HEK293 (cell line): ENCODE data around the gene FAM234B.

ENCODE experiments used
- CTCF ChIA-PET: fragments of 350-600 bp; formaldehyde crosslinking; extraction: SDS; loops from one replicate; lab custom pipeline; 2021; ENCODE audit warnings: antibody characterized with exemption; lab: Yijun Ruan, JAX
- POLR2A ChIA-PET: fragments of 300-600 bp; formaldehyde crosslinking; extraction: SDS; loops from one replicate; lab custom pipeline; 2020; ENCODE audit warnings: antibody characterized with exemption, inconsistent platforms; lab: Yijun Ruan, JAX
- H3K27ac ChIP-seq: fragments of 200-500 bp; sonication (Bioruptor generic); 2 replicates; pipeline ENCODE4 v1.5.1; 2014; ENCODE audit warnings: low read depth, low read length, control low read depth, inconsistent platforms; ENCODE audit errors: extremely low read depth
- H3K36me3 ChIP-seq, 2 experiments: fragments of 200-500 bp in 1 of 2; sonication (Bioruptor generic) in 1 of 2; 1 replicate in 1 of 2; 2 replicates in 1 of 2; pipeline ENCODE4 v1.5.1; 2014 to 2017; ENCODE audit warnings: inconsistent platforms in 2 of 2, low read length in 2 of 2; ENCODE audit not compliant: control insufficient read depth in 2 of 2, insufficient read depth in 1 of 2
- H3K4me1 ChIP-seq: fragments of 200-500 bp; sonication (Bioruptor generic); 2 replicates; pipeline ENCODE4 v1.5.1; 2014; ENCODE audit warnings: mild to moderate bottlenecking, low read length, inconsistent platforms; ENCODE audit not compliant: control insufficient read depth, insufficient read depth
- H3K4me3 ChIP-seq: 2 replicates; pipeline ENCODE4 v1.5.1; 2011; ENCODE audit warnings: low read depth, mild to moderate bottlenecking, control low read depth, low read length, moderate library complexity
- H3K9me3 ChIP-seq: fragments of 200-500 bp; sonication (Bioruptor generic); 2 replicates; pipeline ENCODE4 v1.5.1; 2014; ENCODE audit warnings: low read depth, low read length, inconsistent platforms; ENCODE audit not compliant: control insufficient read depth, insufficient read depth
- KLF1 ChIP-seq: fragments of 450-650 bp; formaldehyde crosslinking; IDR thresholded peaks from 2 replicates; pipeline ENCODE4 v1.5.1; 2016; ENCODE audit warnings: missing biosample characterization, missing genetic modification characterization
- KLF7 ChIP-seq: fragments of 450-650 bp; formaldehyde crosslinking; IDR thresholded peaks from 2 replicates; pipeline ENCODE4 v1.5.1; 2016; ENCODE audit warnings: missing biosample characterization, missing genetic modification characterization, borderline replicate concordance
- ZBTB1 ChIP-seq: fragments of 450-650 bp; formaldehyde crosslinking; IDR thresholded peaks from 2 replicates; pipeline ENCODE4 v1.5.1; 2016; ENCODE audit warnings: missing biosample characterization, missing genetic modification characterization
- ZBTB20 ChIP-seq: fragments of 450-650 bp; formaldehyde crosslinking; IDR thresholded peaks from 2 replicates; pipeline ENCODE4 v1.5.1; 2016; ENCODE audit warnings: missing biosample characterization, missing genetic modification characterization
- ZBTB7A ChIP-seq: fragments of 450-650 bp; formaldehyde crosslinking; IDR thresholded peaks from 2 replicates; pipeline ENCODE4 v1.5.1; 2016; ENCODE audit warnings: low read depth, missing biosample characterization, missing genetic modification characterization
- ZIC2 ChIP-seq: fragments of 450-650 bp; formaldehyde crosslinking; IDR thresholded peaks from 2 replicates; pipeline ENCODE4 v1.5.1; 2016; ENCODE audit warnings: missing biosample characterization, missing genetic modification characterization
- ZNF184 ChIP-seq: fragments of 450-650 bp; IDR thresholded peaks from 2 replicates; pipeline ENCODE4 v1.5.1; 2018; ENCODE audit warnings: missing biosample characterization, mild to moderate bottlenecking, missing genetic modification characterization
- ZNF211 ChIP-seq: fragments of 450-650 bp; formaldehyde crosslinking; IDR thresholded peaks from 2 replicates; pipeline ENCODE4 v1.5.1; 2016; ENCODE audit warnings: low read depth, missing biosample characterization, missing genetic modification characterization
- ZNF433 ChIP-seq: fragments of 450-650 bp; formaldehyde crosslinking; IDR thresholded peaks from 2 replicates; pipeline ENCODE4 v1.5.1; 2016; ENCODE audit warnings: missing biosample characterization, missing genetic modification characterization, low read depth
- ZNF501 ChIP-seq: fragments of 450-650 bp; formaldehyde crosslinking; IDR thresholded peaks from 2 replicates; pipeline ENCODE4 v1.5.1; 2016; ENCODE audit warnings: missing biosample characterization, missing genetic modification characterization
- ZNF670 ChIP-seq: fragments of 450-650 bp; formaldehyde crosslinking; IDR thresholded peaks from 2 replicates; pipeline ENCODE4 v1.5.1; 2016; ENCODE audit warnings: missing biosample characterization, missing genetic modification characterization, low read depth
- TF ChIP-seq, protein P1 (sequence below): sonication (generic); formaldehyde crosslinking; IDR thresholded peaks from 2 replicates; pipeline ENCODE4 v1.8.1; 2022; ENCODE audit warnings: mild to moderate bottlenecking, moderate library complexity, missing genetic modification reagents
- TF ChIP-seq, protein P2 (sequence below): fragments of 450-650 bp; formaldehyde crosslinking; IDR thresholded peaks from 2 replicates; pipeline ENCODE4 v1.5.1; 2016; ENCODE audit warnings: missing biosample characterization, missing genetic modification characterization
- TF ChIP-seq, protein P3 (sequence below): fragments of 450-650 bp; formaldehyde crosslinking; IDR thresholded peaks from 2 replicates; pipeline ENCODE4 v1.5.1; 2016; ENCODE audit warnings: missing biosample characterization, missing genetic modification characterization
- TF ChIP-seq, protein P4 (sequence below): fragments of 450-650 bp; formaldehyde crosslinking; conservative IDR thresholded peaks from 2 replicates; pipeline ENCODE4 v1.5.1; 2016; ENCODE audit warnings: low read depth, missing biosample characterization, missing genetic modification characterization

FAM234B gene

DNA sequence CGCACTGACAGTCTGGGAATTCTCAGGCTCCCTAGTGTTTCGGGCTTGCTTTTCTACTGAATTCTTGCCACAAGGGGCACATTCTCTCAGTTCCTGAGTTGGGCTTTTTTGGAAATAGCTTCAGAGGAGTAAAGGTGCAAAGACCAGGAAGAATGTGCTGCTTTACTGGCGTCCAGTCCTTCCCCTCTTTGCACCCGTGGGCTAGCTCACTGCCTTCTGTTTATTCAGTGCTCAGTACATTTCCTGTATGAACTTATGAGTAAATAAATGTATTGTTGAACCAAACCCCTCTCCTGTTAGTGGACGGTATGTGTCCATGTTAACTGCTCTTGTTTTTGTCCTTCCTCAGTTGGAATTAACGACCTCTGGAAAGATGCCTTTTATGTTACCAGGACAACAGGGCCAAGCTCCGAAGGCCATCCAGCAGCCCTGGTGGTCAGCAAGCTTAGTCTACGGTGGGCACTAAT, 35.3 kb downstream of the FAM234B start (continued):
- TF ChIP-seq ZIC2 (tag by site-specific recombination) (no peak), ZNF211 (tag by site-specific recombination) (no peak), ZNF433 (tag by site-specific recombination) (no peak), ZNF501 (tag by site-specific recombination) (no peak)
- TF ChIP-seq, protein P1, sequence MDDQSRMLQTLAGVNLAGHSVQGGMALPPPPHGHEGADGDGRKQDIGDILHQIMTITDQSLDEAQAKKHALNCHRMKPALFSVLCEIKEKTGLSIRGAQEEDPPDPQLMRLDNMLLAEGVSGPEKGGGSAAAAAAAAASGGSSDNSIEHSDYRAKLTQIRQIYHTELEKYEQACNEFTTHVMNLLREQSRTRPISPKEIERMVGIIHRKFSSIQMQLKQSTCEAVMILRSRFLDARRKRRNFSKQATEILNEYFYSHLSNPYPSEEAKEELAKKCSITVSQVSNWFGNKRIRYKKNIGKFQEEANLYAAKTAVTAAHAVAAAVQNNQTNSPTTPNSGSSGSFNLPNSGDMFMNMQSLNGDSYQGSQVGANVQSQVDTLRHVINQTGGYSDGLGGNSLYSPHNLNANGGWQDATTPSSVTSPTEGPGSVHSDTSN: no peak
- TF ChIP-seq, protein P2, sequence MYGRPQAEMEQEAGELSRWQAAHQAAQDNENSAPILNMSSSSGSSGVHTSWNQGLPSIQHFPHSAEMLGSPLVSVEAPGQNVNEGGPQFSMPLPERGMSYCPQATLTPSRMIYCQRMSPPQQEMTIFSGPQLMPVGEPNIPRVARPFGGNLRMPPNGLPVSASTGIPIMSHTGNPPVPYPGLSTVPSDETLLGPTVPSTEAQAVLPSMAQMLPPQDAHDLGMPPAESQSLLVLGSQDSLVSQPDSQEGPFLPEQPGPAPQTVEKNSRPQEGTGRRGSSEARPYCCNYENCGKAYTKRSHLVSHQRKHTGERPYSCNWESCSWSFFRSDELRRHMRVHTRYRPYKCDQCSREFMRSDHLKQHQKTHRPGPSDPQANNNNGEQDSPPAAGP (tag by site-specific recombination): no peak
- TF ChIP-seq, protein P3, sequence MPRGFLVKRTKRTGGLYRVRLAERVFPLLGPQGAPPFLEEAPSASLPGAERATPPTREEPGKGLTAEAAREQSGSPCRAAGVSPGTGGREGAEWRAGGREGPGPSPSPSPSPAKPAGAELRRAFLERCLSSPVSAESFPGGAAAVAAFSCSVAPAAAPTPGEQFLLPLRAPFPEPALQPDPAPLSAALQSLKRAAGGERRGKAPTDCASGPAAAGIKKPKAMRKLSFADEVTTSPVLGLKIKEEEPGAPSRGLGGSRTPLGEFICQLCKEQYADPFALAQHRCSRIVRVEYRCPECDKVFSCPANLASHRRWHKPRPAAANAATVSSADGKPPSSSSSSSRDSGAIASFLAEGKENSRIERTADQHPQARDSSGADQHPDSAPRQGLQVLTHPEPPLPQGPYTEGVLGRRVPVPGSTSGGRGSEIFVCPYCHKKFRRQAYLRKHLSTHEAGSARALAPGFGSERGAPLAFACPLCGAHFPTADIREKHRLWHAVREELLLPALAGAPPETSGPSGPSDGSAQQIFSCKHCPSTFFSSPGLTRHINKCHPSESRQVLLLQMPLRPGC (tag by site-specific recombination): no peak
- TF ChIP-seq, all 188 proteins: peak for 0

DNA sequence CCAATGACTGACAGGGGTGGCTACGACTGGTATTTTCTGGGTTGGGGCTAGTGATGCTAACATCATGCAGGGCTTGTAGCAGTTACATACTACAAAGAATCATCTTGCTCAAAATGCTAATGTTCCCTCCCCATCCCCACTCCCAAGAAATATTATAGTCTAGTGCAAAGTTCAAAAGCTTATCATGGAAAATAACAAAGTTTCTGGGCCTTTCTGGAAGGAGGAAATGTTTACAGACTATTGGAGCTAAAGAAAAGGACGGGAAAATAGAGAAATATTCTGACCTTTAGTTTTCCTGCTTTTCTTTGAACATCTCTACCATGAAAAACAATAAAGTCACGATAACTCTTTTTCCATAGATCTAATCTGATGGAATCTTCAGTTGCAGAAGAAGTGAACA, 36.1 kb downstream of the FAM234B start:
- H3K4me1 ChIP-seq: no peaks in the 10 kb centered on the region
- no peak overlapping the region for H3K27ac ChIP-seq
- POLR2A ChIA-PET: no interaction called here
- CTCF ChIA-PET: no interaction called here
- H3K9me3 ChIP-seq: no peaks in the 10 kb centered on the region
- TF ChIP-seq ZNF184 (tag by site-specific recombination): no peak
- no peak for TF ChIP-seq ZBTB1 (tag by site-specific recombination)
- TF ChIP-seq, protein P4, sequence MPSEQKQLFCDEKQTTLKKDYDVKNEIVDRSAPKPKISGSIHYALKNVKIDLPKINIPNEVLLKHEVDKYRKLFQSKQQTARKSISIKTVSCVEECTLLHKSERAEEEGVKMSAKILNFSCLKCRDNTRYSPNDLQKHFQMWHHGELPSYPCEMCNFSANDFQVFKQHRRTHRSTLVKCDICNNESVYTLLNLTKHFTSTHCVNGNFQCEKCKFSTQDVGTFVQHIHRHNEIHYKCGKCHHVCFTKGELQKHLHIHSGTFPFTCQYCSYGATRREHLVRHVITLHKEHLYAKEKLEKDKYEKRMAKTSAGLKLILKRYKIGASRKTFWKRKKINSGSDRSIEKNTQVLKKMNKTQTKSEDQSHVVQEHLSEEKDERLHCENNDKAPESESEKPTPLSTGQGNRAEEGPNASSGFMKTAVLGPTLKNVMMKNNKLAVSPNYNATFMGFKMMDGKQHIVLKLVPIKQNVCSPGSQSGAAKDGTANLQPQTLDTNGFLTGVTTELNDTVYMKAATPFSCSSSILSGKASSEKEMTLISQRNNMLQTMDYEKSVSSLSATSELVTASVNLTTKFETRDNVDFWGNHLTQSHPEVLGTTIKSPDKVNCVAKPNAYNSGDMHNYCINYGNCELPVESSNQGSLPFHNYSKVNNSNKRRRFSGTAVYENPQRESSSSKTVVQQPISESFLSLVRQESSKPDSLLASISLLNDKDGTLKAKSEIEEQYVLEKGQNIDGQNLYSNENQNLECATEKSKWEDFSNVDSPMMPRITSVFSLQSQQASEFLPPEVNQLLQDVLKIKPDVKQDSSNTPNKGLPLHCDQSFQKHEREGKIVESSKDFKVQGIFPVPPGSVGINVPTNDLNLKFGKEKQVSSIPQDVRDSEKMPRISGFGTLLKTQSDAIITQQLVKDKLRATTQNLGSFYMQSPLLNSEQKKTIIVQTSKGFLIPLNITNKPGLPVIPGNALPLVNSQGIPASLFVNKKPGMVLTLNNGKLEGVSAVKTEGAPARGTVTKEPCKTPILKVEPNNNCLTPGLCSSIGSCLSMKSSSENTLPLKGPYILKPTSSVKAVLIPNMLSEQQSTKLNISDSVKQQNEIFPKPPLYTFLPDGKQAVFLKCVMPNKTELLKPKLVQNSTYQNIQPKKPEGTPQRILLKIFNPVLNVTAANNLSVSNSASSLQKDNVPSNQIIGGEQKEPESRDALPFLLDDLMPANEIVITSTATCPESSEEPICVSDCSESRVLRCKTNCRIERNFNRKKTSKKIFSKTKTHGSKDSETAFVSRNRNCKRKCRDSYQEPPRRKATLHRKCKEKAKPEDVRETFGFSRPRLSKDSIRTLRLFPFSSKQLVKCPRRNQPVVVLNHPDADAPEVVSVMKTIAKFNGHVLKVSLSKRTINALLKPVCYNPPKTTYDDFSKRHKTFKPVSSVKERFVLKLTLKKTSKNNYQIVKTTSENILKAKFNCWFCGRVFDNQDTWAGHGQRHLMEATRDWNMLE (tag by site-specific recombination): no peak
- no peak for TF ChIP-seq ZNF670 (tag by site-specific recombination)
- TF ChIP-seq KLF1 (tag by site-specific recombination): no peak
- TF ChIP-seq KLF7 (tag by site-specific recombination): no peak
- TF ChIP-seq ZBTB7A (tag by site-specific recombination): no peak
- TF ChIP-seq, protein P1: no peak
- no peak for TF ChIP-seq ZBTB20
- TF ChIP-seq, all 188 proteins: peak for 0
- no peak overlapping the region for H3K4me3 ChIP-seq
- peaks cover 0 to 51% of the 10 kb centered on the region in 2 experiments; a peak in 2 of 3 replicates for H3K36me3 ChIP-seq
